ENCODE measurements around the gene DCST1. TPM values are rescaled to one million over a fixed set of nuclear protein-coding genes. Genes with fewer than 3 reads are reported as not detected.

DCST1 gene
- total RNA-seq, 3 donors from 2014 or later, result not detected

DNA sequence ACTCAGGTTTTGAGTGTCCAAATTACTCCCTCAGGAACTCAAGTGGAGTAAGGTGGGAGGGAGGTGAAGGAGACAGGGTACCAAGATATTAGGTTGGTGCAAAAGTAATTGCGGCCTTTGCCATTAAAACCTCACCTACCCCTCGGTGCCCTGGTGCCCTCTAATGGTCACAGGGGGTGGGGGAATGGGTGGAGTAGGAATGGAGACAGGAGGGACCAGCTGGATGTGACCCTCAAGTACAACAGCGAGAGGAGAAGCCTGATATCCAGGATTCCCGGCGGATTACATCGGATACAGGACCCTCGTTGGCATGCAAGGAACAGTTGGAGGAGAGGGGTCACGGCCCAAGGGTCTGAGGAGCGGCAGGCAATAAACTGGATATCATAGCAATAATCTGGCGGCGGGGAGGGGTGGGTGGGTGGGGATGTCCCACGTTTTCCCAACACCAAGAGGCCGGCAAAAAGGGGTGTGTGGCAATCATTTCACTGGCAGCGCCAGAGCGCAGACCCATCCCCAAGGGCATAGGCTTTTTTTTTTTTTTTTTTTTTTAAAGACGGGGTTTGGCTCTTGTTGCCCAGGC is 35.3 kb upstream of the DCST1 start:
- no peak overlapping the region for H3K4me3 Mint-ChIP-seq
- no peak for DNase-seq

GRCh38 chr1:154998818-154999570 is 34.6 kb upstream of the DCST1 start:
- no peaks in the 10 kb centered on the region for H3K27me3 Mint-ChIP-seq (ENCODE audit: low read depth)
- ATAC-seq (peak; percentile 4 to 9), DNase-seq (peak; percentile 69)
- peaks cover 31% of the 10 kb centered on the region for H3K4me1 Mint-ChIP-seq (ENCODE audit: low read depth)
- H3K4me3 Mint-ChIP-seq, result peak overlapping the region; percentile 76
- H3K9me3 Mint-ChIP-seq, result no peaks in the 10 kb centered on the region
- H3K36me3 Mint-ChIP-seq (ENCODE audit: insufficient read depth), result no peaks in the 10 kb centered on the region

More for the DNA sequence above, 35.3 kb upstream of the DCST1 start:
- ATAC-seq, result no peak
- Mint-ChIP-seq H3K36me3 (ENCODE audit: insufficient read depth) (no peaks in the 10 kb centered on the region), H3K27me3 (ENCODE audit: low read depth) (no peaks in the 10 kb centered on the region), H3K9me3 (no peaks in the 10 kb centered on the region), H3K4me1 (ENCODE audit: low read depth) (peaks cover 27% of the 10 kb centered on the region)

DNA sequence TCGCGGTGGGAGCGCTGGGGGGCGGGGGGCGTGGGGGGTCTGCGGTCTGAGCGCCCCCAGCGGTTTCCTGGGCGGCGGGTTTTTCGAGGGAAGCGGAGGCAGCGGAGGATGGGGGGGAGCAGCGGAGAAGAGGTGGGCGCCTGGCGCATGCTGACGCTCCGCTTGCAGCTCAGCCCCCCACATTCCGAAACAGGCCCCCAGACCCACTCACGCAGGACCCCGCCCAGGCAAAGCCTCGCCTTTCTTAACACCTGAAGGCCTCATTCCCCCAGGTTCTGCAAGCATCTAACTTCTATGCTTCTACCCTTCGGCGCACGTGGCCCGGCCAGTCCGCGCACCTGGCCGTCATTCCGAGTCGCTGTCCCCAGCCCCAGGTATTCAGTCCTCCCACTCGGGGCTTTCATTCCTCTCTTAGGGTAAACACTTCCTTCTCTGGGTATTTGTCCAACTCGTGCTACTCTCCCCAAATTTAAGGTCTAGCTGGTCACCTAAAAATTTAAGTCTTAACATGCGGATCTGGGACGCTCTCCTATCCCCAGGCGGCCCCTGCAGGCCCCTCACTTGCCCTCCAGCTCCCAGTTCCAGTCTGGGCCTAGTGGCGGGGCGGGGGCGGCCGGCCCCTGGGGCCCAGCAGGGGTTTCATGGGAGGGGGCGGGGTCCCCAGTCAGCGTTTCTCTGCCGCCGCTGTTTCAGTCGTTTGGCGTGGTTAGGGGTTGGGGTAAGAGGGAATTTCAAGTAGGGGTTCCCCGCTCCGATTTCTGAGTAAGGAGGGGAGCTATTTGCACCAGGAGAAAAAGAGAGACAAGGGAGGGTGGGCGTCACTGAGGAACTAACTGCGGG is 33.8 kb upstream of the DCST1 start:
- H3K9me3 Mint-ChIP-seq, result no peaks in the 10 kb centered on the region
- H3K27me3 Mint-ChIP-seq (ENCODE audit: low read depth), result no peaks in the 10 kb centered on the region
- H3K4me3 Mint-ChIP-seq, result peak overlapping the region; percentile 80
- no peaks in the 10 kb centered on the region for H3K36me3 Mint-ChIP-seq (ENCODE audit: insufficient read depth)
- H3K4me1 Mint-ChIP-seq (ENCODE audit: low read depth), result peaks cover 39% of the 10 kb centered on the region
- ATAC-seq (no peak), DNase-seq (peak; percentile 51)

DNA sequence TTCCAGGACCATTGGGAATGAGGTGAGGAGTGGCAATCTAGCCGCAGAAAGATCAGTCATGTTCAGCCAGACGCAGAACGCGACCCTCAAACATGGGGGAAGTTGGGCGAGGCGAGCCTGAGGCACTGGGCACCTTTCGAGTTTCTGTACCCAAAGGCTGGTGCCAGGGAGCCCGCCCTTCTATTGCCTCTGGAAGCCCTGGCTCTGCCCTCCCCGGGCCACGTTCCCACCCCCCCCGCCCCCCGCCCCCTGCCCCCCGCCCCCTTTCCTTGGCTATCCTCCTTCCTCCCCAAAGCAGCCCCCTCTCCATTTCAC is 33.3 kb upstream of the DCST1 start:
- Mint-ChIP-seq H3K4me3 (peak overlapping the region; percentile 81), H3K4me1 (ENCODE audit: low read depth) (peaks cover 43% of the 10 kb centered on the region), H3K36me3 (ENCODE audit: insufficient read depth) (no peaks in the 10 kb centered on the region), H3K27me3 (ENCODE audit: low read depth) (no peaks in the 10 kb centered on the region), H3K9me3 (no peaks in the 10 kb centered on the region)
- no peak for ATAC-seq
- DNase-seq, result no peak

- H3K9me3 Mint-ChIP-seq, result no peaks in the 10 kb centered on the region
- no peaks in the 10 kb centered on the region for H3K27me3 Mint-ChIP-seq (ENCODE audit: low read depth)
- H3K36me3 Mint-ChIP-seq (ENCODE audit: insufficient read depth), result no peaks in the 10 kb centered on the region
- DNase-seq, result peak; percentile 64
- peak; percentile 54 to 56 for ATAC-seq
- H3K4me3 Mint-ChIP-seq, result peak overlapping the region; percentile 88
- peaks cover 46% of the 10 kb centered on the region for H3K4me1 Mint-ChIP-seq (ENCODE audit: low read depth)
These were observed 32.7 kb upstream of the DCST1 start for GRCh38 chr1:155000726-155001424.

GRCh38 chr1:155001425-155001674 is 32.3 kb upstream of the DCST1 start:
- H3K4me3 Mint-ChIP-seq, result peak overlapping the region; percentile 88
- H3K9me3 Mint-ChIP-seq, result no peaks in the 10 kb centered on the region
- H3K4me1 Mint-ChIP-seq (ENCODE audit: low read depth), result peaks cover 50% of the 10 kb centered on the region
- H3K27me3 Mint-ChIP-seq (ENCODE audit: low read depth), result no peaks in the 10 kb centered on the region
- DNase-seq (no peak), ATAC-seq (no peak)
- no peaks in the 10 kb centered on the region for H3K36me3 Mint-ChIP-seq (ENCODE audit: insufficient read depth)

DNA sequence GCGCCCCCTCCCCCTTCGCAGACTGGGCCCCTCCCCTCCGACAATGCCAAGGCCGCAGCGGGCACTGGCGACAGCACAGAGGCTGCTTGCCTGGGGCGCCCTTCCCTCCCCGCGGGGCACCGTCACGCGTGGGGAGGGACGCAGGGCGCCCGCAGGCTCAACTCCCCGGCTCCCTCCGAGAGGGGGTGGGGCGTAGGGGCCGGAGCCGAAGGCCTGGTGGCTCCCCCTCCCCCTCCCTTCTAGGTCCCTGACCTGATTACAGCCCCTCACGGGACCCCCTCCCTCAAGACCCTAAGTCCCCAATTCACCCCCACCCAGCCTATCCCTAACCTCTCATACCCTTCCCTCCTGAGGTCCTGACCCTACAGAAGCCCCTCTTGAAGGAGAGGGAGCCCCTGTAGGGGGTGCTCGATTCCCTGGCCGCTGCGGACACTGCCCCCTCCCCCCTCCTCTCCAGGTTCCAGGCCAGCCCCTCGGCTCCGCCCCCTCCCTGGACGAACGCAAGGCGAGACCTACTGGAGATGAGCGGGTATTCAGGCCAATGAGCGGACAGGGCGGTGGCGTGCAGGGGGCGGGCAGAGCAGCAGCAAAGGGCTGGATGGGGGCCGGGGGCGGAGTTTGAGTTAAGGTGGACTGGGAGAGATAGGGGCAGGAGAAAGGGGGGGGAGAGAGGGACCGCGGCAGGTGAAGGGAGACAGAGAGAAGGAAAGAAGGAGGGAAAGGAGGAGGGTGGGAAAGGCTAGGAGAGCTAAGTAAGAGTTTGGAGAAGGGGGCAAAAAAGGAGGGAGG is 31.8 kb upstream of the DCST1 start:
- Mint-ChIP-seq H3K9me3 (no peaks in the 10 kb centered on the region), H3K27me3 (ENCODE audit: low read depth) (no peaks in the 10 kb centered on the region), H3K36me3 (ENCODE audit: insufficient read depth) (peaks cover 1% of the 10 kb centered on the region), H3K4me1 (ENCODE audit: low read depth) (peaks cover 55% of the 10 kb centered on the region), H3K4me3 (peak overlapping the region; percentile 88)
- DNase-seq (peak; percentile 95), ATAC-seq (peak; percentile 76 to 79)

DNA sequence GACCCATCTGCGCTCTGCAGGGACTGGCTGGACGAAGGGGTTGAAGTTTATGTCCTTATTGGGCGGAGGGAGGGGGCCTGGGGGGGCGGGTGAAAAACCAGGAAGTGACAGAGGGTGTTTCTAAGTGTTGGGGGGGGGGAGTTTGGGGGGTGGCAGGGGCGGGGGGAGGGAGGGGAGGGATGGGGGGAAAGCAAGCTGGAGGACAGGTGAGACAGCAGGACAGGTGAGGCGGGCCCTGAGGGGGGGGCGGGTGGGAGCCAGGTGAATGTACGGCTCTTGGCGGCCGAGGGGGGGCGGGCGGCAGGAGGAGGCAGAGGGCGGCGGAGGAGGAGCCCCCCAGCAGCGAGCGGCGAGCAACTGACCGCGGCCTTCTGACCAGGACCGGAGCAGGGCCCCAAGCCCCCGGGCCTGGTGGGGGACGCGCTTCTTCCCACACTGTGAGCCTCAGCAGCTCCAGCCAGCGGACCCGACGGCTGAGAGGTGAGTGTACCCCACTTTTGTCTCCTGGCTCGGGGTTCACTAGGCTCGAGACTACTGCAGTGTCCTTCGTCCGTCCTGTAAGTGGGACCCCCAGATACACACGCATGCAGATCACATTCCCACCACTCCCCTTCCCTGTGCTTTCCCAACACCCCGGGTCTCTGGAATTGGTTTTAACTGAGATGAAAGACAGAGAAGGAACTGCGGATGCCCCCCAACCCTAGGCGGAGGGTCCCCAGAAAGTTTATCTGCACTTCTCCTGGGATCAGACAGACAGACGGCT is 31.0 kb upstream of the DCST1 start, which contains the start of gene ZBTB7B:
Gene ZBTB7B (plus strand): TSS at position 339 of the 763 bp plus-strand sequence. CDS start 11,859 bp downstream, outside the sequence.
- no peak for ATAC-seq
- Mint-ChIP-seq H3K4me1 (ENCODE audit: low read depth) (peaks cover 52% of the 10 kb centered on the region), H3K9me3 (no peaks in the 10 kb centered on the region), H3K4me3 (peak within 1 kb of the TSS; percentile 91), H3K36me3 (ENCODE audit: insufficient read depth) (peaks cover 1% of the 10 kb centered on the region), H3K27me3 (ENCODE audit: low read depth) (no peaks in the 10 kb centered on the region)
- DNase-seq, result no peak

DNA sequence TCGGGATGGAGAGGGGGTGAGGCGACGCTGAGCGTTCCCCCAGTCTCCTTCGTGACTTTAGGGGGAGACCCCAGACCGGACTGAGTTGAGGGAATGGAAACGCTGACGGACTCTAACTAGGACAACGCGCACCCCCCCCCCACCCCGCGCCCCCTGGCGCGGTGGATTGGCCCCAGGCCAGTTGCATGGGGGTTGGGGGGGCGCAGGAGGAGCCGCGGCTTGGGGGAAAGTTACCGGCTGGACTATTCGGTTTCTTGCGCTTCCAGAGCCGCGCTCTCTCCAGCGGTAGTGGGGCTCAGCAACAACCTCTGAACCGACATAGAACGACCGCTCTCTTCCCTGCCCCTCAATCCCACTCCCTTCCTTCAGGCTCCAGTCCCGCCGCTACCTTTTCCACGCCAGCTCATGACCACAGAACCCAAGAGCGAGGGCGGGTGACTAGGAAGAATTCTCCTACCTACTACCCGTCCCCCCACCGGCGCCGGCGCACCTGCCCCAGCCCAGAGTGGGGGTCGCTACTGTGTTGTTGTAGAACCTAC is 30.3 kb upstream of the DCST1 start:
- peaks cover 1% of the 10 kb centered on the region for H3K36me3 Mint-ChIP-seq (ENCODE audit: insufficient read depth)
- DNase-seq (no peak), ATAC-seq (no peak)
- H3K4me1 Mint-ChIP-seq (ENCODE audit: low read depth), result peaks cover 49% of the 10 kb centered on the region
- peak overlapping the region; percentile 91 for H3K4me3 Mint-ChIP-seq
- no peaks in the 10 kb centered on the region for H3K27me3 Mint-ChIP-seq (ENCODE audit: low read depth)
- H3K9me3 Mint-ChIP-seq, result no peaks in the 10 kb centered on the region

GRCh38 chr1:155003766-155004351 is 29.8 kb upstream of the DCST1 start:
- Mint-ChIP-seq H3K4me3 (peak overlapping the region; percentile 91), H3K9me3 (no peaks in the 10 kb centered on the region), H3K36me3 (ENCODE audit: insufficient read depth) (peaks cover 1% of the 10 kb centered on the region), H3K27me3 (ENCODE audit: low read depth) (no peaks in the 10 kb centered on the region), H3K4me1 (ENCODE audit: low read depth) (peaks cover 51% of the 10 kb centered on the region)
- ATAC-seq (no peak), DNase-seq (no peak)

DNA sequence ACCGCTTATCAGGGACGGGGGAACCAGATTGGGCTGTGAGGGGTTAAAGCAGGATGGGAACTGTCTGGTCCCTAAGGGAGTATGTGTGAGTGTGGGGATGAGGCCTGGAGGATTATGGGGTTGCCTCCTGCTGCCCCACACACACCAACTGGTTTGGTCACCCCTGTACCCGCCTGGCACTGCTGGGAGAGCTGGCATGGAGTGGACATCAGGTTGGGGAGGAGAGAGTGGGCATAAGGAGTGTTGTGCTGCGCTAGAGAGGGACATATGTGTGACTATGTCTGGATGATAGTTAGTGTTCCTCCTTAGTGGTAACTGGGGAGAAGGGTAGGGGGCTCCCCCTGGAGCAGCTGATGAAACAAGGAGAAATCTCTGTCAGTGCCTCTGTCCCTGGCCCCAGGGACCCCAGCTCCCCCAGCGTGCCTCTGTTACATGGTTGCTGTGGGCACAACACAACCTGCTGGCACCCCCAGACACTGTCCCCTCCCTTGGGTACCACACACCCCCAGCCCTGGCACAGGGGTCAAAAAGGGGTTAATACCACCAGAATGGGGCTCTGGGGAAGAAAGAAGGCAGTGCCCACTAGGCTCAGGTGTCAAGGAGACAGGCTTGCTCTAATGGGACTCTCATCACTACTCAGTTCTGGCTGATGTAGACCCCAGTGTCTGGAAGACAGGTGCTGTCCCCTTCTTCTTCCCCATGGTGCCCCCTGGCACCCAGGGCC is 29.1 kb upstream of the DCST1 start:
- H3K4me3 Mint-ChIP-seq, result peak overlapping the region; percentile 91
- peaks cover 1% of the 10 kb centered on the region for H3K36me3 Mint-ChIP-seq (ENCODE audit: insufficient read depth)
- no peaks in the 10 kb centered on the region for H3K9me3 Mint-ChIP-seq
- H3K4me1 Mint-ChIP-seq (ENCODE audit: low read depth), result peaks cover 47% of the 10 kb centered on the region
- H3K27me3 Mint-ChIP-seq (ENCODE audit: low read depth), result no peaks in the 10 kb centered on the region
- DNase-seq, result no peak
- no peak for ATAC-seq
